Osteoblast (primary cell): ENCODE data around the gene RELB. TPM values are rescaled to one million over a fixed set of nuclear protein-coding genes. Genes with fewer than 3 reads are reported as not detected.

Source experiments
- DNase-seq: peaks from one replicate; pipeline ENCODE4 v3.0.0; 2011; ENCODE audit warnings: low spot score, mixed read lengths; ENCODE audit not compliant: insufficient read length; ENCODE audit errors: missing footprints
- H2AFZ ChIP-seq: 2 replicates; pipeline ENCODE4 v1.6.0; 2011; ENCODE audit warnings: mild to moderate bottlenecking, low read length
- H3K27ac ChIP-seq: 2 replicates; pipeline ENCODE4 v1.5.1; 2011; ENCODE audit warnings: mild to moderate bottlenecking, low read depth, low read length, moderate library complexity
- H3K27me3 ChIP-seq: 2 replicates; pipeline ENCODE4 v1.6.0; 2012; ENCODE audit warnings: mild to moderate bottlenecking, control low read depth, inconsistent platforms, low read length, moderate library complexity; ENCODE audit not compliant: insufficient read depth
- H3K36me3 ChIP-seq: 2 replicates; pipeline ENCODE4 v1.5.1; 2011; ENCODE audit warnings: mild to moderate bottlenecking, low read length, control low read depth, moderate library complexity; ENCODE audit not compliant: insufficient read depth
- H3K4me1 ChIP-seq: 2 replicates; pipeline ENCODE4 v1.5.1; 2011; ENCODE audit warnings: mild to moderate bottlenecking, low read length, control low read depth, moderate library complexity; ENCODE audit not compliant: insufficient read depth
- H3K4me2 ChIP-seq: 2 replicates; pipeline ENCODE4 v1.6.0; 2011; ENCODE audit warnings: mild to moderate bottlenecking, low read length; ENCODE audit not compliant: insufficient read depth
- H3K4me3 ChIP-seq: fragments of 200-600 bp; sonication (generic); 3 replicates; pipeline ENCODE4 v1.5.1; 2012; ENCODE audit warnings: mild to moderate bottlenecking, low read length, inconsistent platforms; ENCODE audit not compliant: insufficient read depth
- H3K79me2 ChIP-seq: 2 replicates; pipeline ENCODE4 v1.6.0; 2012; ENCODE audit warnings: mild to moderate bottlenecking, low read length, control low read depth, inconsistent platforms; ENCODE audit not compliant: insufficient read depth
- H3K9me3 ChIP-seq: 2 replicates; pipeline ENCODE4 v1.5.1; 2011; ENCODE audit warnings: low read depth, low read length, control low read depth
- H4K20me1 ChIP-seq: 2 replicates; pipeline ENCODE4 v1.6.0; 2012; ENCODE audit warnings: mild to moderate bottlenecking, low read length, control low read depth; ENCODE audit not compliant: insufficient read depth
- total RNA-seq: library from RNA; depleted of rRNA; stranded (reverse); fragments of >200 nt; gene quantifications from 2 replicates; pipeline ENCODE4 v1.2.3, GENCODE V29; 2012
- TF ChIP-seq, protein P1 (sequence below): IDR thresholded peaks from 2 replicates; pipeline ENCODE4 v1.5.1; 2011; ENCODE audit warnings: mild to moderate bottlenecking, low read depth, low read length, moderate library complexity; ENCODE audit errors: extremely low read depth

The RELB gene
- total RNA-seq, 1 donor: 9.8 TPM

DNA sequence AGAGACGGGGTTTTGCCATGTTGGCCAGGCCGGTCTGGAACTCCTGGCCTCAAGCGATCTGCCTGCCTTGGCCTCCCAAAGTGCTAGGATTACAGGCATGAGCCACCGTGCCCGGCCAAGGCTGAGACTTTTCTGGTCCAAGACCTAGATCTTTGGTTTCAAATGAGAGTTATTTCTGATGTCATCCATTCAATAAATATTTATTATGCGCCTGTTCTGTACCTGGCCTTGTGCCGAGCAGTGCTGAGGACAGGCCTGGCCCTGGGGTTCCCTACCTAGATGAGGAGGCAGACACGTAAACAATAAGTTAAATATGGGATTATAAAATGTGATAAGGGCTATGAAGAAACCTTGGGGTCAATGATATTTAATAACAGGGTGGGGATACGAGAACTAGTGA is 4.5 kb downstream of the RELB start:
- TF ChIP-seq, protein P1, sequence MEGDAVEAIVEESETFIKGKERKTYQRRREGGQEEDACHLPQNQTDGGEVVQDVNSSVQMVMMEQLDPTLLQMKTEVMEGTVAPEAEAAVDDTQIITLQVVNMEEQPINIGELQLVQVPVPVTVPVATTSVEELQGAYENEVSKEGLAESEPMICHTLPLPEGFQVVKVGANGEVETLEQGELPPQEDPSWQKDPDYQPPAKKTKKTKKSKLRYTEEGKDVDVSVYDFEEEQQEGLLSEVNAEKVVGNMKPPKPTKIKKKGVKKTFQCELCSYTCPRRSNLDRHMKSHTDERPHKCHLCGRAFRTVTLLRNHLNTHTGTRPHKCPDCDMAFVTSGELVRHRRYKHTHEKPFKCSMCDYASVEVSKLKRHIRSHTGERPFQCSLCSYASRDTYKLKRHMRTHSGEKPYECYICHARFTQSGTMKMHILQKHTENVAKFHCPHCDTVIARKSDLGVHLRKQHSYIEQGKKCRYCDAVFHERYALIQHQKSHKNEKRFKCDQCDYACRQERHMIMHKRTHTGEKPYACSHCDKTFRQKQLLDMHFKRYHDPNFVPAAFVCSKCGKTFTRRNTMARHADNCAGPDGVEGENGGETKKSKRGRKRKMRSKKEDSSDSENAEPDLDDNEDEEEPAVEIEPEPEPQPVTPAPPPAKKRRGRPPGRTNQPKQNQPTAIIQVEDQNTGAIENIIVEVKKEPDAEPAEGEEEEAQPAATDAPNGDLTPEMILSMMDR: no peak
- H3K36me3 ChIP-seq: peaks cover 14% of the 10 kb centered on the region
- no peak overlapping the region for H3K27ac ChIP-seq

DNA sequence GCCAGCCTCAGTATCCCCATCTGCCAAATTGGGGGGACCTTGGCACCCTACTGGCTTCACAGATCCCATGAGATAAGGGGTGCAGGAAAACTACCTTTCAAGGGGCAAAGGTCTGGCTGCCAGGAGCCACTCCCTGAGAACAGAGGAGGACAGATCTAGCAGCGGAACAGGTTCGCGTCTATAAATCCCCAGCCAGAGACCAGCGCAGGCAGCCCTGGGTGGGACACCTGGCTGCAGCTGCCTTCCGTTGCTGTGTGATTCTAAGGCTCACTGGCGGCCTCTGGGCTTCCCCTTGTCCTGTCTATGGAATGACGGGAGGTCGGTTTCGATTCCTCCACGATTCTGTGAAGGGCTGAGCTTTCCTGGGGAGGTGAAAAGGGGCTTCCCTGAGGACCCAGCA is 7.3 kb downstream of the RELB start:
- H4K20me1 ChIP-seq: peaks cover 6% of the 10 kb centered on the region
- H3K4me3 ChIP-seq: no peak overlapping the region
- H3K4me2 ChIP-seq: no peak overlapping the region
- H3K27me3 ChIP-seq: no peaks in the 10 kb centered on the region
- no peaks in the 10 kb centered on the region for H3K79me2 ChIP-seq
- H2AFZ ChIP-seq: no peak overlapping the region
- peaks cover 15% of the 10 kb centered on the region for H3K36me3 ChIP-seq
- peak; percentile 58 for DNase-seq
- no peak overlapping the region for H3K27ac ChIP-seq
- TF ChIP-seq, protein P1: no peak
- no peaks in the 10 kb centered on the region for H3K4me1 ChIP-seq
- no peaks in the 10 kb centered on the region for H3K9me3 ChIP-seq

More for the DNA sequence above, 4.5 kb downstream of the RELB start:
- Histone ChIP-seq H3K9me3 (no peaks in the 10 kb centered on the region), H2AFZ (no peak overlapping the region), H3K4me1 (peaks cover 6% of the 10 kb centered on the region), H3K4me3 (no peak overlapping the region), H3K4me2 (no peak overlapping the region), H3K79me2 (peaks cover 7% of the 10 kb centered on the region), H4K20me1 (peaks cover 6% of the 10 kb centered on the region), H3K27me3 (no peaks in the 10 kb centered on the region)
- DNase-seq: peak; percentile 30

DNA sequence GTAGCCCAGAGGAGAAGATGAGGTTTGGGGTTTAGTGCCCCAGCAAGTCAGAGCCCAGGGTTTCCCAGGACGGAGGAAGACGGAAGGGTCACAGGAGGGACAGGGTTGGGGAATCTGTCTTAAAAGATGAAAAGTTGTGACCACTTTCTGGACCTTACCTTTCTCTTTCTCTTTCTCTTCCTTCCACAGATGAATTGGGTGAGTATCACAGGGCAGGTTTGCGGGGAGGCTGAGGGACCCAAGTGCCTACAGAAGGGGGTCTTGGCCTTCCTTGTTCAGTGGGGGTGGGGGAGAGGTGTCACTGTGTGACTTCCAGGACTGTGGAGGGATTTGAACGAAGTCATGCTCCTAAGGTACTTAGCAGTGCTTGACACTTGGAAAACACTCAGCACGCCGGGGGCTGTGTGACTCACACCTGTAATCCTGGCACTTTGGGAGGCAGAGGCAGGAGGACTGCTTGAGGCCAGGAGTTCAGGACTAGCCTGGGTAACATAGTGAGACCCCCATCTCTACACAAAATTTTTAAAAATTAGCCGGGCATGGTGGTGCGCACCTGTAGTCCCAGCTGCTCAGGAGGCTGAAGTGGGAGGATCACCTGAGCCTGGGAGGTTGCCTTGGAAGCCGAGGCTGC is 8.5 kb downstream of the RELB start:
- H3K4me3 ChIP-seq: no peak overlapping the region
- no peak overlapping the region for H3K27ac ChIP-seq
- no peak overlapping the region for H3K4me2 ChIP-seq
- H3K4me1 ChIP-seq: no peaks in the 10 kb centered on the region
- TF ChIP-seq, protein P1: no peak
- H3K9me3 ChIP-seq: no peaks in the 10 kb centered on the region
- H4K20me1 ChIP-seq: peaks cover 6% of the 10 kb centered on the region
- H3K36me3 ChIP-seq: peaks cover 20% of the 10 kb centered on the region
- H3K79me2 ChIP-seq: no peaks in the 10 kb centered on the region
- peak; percentile 50 for DNase-seq
- no peak overlapping the region for H2AFZ ChIP-seq
- H3K27me3 ChIP-seq: no peaks in the 10 kb centered on the region

DNA sequence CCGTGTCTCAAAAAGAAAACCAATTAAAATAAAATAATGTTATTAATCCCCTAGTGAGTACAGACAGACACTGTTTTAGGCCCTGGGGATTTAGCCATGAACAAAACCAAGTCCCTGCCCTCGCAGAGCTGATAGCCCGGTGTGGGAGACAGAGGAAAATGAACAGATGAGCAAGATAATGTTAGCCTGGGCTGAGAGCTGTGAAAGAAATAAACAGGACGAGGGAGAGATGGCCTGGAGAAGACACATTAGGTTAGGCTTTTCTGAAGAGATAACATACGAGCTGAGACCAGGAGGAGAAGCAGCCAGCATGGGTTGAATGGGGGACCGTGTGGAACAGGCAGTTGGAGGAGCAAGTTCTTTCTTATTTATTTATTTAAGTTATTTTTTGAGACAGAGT is 9.0 kb downstream of the RELB start:
- Histone ChIP-seq H2AFZ (no peak overlapping the region), H3K27ac (no peak overlapping the region), H3K4me1 (no peaks in the 10 kb centered on the region), H3K79me2 (no peaks in the 10 kb centered on the region), H3K36me3 (peaks cover 20% of the 10 kb centered on the region), H3K4me2 (no peak overlapping the region), H3K9me3 (no peaks in the 10 kb centered on the region), H3K4me3 (no peak overlapping the region), H4K20me1 (peaks cover 6% of the 10 kb centered on the region), H3K27me3 (no peaks in the 10 kb centered on the region)
- TF ChIP-seq, protein P1: no peak
- DNase-seq: peak; percentile 50
